ENCODE results near the gene GPR149. TPM values are rescaled to one million over a fixed set of nuclear protein-coding genes. Genes with fewer than 3 reads are reported as not detected.
"Not testable (repeated sequence)": the region's sequence is repeated elsewhere in the genome, so short reads cannot be mapped to it uniquely, and the experiment has no call there.

The GPR149 gene, protein sequence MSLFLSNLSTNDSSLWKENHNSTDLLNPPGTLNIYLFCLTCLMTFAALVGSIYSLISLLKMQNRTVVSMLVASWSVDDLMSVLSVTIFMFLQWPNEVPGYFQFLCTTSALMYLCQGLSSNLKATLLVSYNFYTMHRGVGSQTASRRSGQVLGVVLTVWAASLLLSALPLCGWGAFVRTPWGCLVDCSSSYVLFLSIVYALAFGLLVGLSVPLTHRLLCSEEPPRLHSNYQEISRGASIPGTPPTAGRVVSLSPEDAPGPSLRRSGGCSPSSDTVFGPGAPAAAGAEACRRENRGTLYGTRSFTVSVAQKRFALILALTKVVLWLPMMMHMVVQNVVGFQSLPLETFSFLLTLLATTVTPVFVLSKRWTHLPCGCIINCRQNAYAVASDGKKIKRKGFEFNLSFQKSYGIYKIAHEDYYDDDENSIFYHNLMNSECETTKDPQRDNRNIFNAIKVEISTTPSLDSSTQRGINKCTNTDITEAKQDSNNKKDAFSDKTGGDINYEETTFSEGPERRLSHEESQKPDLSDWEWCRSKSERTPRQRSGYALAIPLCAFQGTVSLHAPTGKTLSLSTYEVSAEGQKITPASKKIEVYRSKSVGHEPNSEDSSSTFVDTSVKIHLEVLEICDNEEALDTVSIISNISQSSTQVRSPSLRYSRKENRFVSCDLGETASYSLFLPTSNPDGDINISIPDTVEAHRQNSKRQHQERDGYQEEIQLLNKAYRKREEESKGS
- not detected for polyA plus RNA-seq (2013, experiment 1 of 2; ENCODE audit: insufficient read length)
- polyA plus RNA-seq (2013, experiment 2 of 2; ENCODE audit: insufficient read length): not detected

DNA sequence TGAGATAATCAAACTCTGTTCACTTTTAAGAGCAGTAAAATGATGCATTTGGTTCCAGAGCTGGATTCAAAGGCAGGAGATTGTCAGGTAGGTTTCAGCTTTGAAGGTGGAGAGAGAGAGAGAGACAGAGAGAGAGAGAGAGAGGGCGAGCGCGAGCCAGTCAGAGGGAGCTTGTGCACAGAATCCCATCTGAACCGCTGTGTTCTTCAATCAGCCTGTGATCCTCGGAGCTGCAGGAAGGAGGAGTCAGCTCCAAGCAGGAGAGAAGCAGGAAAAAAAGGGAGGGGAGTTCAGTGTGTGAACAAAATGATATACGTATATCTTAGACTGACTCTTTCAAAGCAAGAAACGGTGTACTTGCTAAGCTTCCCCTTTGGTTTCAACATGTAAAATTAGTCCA lies at the start of gene GPR149:
Gene GPR149, minus strand, starts transcription at position 177 of the 400 bp plus-strand sequence. CDS start 575 bp downstream, outside the sequence.
- DNase-seq: no peak

DNA sequence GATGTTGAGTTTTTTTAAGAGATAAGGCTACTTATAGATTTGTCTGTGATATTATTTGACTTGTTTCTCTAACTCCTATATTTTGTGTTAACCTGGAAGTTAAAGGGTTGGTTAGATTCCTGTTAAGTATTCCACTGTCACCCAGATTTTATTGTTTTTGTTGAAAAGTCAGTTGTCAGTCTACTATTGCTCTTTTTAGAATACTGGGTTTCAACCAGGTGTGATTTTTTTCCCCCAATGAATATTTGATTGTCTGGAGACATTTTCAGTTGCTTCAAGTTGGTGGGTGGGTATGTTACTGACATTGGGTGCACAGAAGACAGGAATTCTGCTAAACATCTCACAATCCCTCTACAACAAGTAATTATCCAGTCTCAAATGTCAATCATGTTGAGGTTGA lies 43.8 kb upstream of the GPR149 start:
- DNase-seq: no peak

DNA sequence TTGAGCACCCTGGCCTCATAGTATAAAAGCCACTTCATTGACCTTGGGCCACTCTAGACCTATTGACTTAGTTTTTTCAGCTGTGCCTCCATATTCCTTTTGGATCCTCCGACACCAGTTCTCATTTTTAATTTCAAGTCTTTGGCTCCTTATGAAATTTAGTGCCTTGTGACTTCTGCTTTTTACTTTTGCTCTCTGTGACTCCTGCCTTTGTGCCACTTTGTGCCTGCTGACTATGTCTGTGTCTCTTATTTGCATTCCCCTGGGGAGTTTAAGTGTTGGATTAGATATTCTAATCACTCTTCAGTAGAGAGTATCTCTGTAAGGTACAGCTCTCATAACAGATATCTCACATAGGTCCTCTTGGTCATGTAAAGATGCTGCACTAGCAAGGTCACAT lies 39.6 kb upstream of the GPR149 start:
- DNase-seq: no peak

DNA sequence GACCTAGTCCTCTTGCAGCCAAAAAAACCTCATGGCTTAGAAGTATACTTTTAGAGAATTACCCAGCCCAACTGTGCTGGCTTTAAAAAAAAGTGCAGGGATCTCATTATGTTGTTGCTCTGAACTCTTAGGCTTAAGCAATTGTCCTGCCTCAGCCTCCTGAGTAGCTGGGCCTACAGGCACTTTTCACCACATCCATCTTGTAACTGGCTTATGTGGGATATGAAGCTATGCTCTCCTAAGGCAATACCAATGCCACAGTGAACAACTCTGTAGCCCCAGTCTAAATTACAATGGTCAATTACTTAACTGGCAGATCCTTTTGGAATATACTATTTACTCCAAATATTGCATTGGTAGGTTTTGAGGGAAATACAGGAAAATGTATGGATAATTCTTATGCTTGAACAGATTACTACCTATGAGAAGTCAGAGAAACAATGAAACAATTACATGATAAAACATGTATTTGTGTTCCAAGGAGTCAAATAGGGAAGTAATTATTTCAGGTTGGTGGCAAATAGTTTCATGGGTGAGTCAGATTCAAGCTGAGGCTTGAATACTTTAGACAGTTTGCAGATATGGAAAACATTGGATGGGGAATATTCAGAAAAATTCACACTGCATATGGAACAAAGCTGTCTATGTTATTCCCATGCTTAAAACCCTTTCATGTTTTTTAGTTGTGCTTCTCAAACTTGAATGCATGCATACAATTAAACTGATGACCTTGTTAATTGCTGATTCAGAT lies 34.6 kb upstream of the GPR149 start:
- no peak for DNase-seq

DNA sequence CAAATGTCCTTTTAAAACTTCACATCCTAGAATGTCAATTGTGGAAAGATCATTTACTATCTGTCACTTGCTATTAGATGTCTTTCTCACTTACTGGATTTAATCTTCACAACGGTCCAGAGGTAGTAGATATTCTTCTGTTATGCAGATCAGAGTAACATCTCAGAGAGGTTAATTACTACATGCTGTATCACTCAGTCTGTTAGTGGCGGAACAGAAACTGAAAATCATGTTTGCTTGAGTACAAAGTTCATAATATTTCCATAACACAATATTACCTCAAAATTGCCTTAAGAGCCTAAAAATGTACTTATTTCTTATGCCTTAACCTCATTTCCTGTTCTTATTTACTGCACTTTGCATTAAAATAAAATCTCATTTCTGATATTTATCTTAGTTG lies 28.6 kb upstream of the GPR149 start:
- no peak for DNase-seq

DNA sequence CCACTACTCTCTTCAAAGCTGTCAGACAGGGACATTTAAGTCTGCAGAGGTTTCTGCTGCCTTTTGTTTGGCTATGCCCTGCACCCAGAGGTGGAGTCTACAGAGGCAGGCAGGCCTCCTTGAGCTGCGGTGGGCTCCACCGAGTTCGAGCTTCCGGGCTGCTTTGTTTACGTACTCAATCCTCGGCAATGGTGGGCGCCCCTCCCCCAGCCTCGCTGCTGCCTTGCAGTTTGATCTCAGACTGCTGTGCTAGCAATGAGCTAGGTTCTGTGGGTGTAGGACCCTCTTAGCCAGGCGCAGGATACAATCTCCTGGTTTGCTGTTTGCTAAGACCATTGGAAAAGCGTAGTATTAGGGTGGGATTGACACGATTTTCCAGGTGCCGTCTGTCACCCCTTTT lies 9.1 kb upstream of the GPR149 start:
- not testable (repeated sequence) for DNase-seq

DNA sequence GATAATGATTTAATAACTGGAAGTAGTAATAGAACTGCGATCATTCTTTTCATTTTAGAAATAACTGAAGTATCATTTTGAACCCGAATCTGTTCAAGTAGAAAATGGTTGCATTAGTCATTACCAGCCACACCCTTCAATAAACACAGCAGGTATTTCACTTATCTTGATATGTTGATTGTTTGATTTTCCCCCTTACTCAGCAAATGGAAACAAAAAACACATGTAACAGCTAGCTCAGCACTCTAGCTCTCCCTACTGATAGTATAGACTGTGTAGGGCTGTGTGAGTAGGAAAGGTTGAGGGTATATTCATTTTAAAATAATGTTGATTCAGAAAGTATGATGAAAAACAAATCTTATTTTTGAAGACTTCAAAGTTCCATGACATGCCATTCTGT lies 1.1 kb upstream of the GPR149 start:
- no peak for DNase-seq

DNA sequence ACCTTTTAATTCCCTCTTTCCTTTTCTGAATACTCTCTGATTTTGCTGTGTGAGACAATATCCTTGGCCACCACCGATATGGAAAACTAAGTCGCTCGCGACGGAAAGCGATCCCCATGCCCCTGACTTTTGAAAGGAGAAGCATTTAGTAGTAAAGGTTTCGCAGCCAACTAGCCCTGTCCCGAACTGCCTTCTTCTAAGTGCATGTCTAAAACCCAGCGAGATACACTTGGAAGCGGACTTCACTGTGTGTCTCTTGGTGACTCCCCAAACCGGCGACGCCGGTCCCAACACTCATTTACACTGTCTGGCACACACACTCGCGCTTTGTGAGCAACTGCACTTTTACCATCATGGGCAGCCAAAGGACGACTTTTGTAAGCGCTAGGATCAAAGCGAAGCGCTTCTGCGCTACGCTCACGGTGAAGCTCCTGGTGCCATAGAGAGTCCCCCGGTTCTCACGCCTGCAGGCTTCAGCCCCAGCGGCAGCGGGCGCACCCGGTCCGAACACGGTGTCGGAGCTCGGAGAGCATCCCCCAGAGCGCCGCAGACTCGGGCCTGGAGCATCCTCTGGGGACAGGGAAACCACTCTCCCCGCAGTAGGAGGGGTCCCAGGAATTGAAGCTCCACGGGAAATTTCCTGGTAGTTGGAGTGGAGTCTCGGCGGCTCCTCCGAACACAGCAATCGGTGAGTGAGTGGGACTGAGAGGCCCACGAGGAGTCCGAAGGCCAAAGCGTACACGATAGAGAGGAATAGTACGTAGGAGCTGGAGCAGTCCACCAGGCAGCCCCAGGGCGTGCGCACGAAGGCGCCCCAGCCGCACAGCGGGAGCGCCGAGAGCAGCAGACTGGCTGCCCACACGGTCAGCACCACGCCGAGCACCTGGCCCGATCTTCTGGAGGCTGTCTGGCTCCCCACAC lies 1.4 kb downstream of the GPR149 start:
- peak; percentile 7 for DNase-seq

DNA sequence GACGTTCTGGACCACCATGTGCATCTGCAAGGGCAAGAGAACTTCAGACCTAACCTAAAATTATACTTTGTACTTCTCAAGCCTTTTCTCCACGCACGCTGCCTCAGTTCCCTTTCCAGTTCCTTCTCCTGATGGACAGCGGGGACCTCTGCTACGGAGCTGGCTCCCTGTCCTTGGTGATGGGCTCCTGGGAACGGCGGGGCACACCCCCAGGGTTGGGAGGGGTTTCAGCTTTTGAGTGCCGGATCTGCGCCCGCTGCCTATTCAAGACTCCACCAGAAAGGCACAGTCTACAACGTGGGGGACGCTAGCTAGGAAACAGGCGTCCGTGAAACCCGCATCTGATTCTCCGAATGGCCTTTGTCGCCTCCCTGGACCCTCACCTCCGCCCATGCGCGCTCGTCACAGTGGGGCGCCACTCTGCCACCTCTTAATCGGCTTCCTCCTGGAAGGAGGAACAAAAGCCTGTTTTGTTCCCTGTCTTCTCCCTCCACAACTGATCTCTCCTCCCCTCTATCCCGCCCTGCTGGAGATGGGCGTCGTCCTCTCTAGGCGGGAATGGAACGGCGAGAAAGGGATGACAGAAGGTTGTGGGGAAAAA lies 2.2 kb downstream of the GPR149 start:
- DNase-seq: no peak

DNA sequence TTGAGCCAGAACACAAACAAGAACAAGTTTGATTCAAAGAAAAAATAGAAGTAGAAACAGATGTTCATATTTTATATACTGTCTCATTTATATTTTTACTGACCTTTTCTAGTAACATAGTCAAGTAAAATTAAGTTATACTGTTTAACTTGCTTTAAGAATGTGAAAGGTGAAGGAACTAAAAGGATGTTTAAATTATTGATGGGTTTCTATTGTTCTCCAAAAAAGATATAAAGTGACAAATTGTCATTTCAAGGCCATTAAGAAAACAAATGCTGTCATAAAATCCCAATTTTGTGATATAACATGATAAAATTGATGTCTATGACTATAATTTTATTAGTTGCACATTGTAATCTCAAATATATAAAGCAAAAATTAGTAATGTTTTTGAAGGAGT lies 7.3 kb downstream of the GPR149 start:
- no peak for DNase-seq

DNA sequence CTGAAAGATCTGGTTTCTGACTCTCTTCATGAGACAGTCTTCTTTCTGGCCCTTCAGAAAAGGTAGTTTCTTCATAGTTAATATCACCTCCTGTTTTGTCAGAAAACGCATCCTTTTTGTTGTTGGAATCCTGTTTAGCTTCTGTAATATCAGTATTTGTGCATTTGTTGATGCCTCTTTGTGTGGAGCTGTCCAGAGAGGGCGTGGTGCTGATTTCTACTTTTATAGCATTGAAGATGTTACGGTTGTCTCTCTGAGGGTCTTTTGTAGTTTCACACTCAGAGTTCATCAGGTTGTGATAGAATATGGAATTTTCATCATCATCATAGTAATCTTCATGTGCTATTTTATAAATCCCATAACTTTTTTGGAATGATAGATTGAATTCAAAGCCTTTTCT lies 8.9 kb downstream of the GPR149 start:
- DNase-seq: peak; percentile 21

DNA sequence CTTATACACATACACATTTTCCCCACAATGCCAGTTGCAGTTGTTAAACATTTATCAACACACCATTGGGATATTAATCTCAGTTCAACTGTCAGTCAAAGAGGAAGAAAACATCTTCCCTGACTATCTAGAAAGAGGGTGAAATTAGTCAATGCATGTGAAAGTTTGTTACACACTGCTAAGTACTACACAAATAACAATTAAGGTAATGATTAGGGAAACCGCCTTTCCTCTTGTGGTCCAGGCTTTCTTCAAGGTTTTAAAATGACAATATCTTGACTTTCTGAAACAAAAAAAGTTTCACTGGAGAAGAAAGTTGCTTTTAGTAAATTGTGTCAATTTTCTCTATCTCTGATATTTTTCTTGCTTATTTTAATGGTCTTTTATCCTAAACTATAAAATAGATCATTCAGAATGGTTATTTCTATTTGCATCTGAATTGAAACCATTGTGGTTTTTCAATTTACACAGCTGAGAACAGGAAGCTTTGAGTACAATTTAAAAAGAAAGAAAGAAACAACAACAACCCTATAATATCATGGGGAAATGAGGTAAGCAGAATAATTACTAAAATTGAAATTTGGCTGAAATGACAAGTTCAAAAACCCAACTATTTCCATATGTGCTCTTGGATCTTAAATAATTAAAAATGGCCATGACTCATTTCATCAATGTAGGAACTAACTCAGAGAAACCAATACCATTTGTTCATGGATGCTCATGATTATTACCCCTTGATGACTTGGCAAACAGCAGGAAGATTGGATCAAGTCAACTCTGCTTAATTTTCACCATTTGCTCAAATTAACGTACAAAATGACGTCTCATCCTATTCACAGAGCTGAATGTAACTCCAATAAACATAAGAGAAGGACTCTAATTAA lies 31.7 kb downstream of the GPR149 start:
- no peak for DNase-seq

DNA sequence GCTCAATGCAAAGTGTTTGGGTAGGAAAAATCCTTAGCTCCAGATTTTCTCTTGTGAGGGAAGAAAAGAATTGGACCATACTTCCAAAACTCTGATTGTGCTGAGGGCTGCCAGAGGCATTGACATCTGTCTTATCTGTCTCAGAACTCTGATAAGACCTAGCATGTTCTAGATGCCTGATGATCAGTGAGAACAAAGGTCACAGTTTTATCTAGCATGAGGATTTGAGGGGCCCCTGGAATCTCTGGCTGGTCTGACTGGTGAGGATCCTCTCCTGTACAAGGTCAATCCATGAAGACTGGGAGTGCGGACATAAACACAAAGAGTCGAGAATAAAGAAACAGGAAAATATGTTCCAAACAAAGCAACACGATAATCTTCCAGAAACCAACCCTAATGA lies 40.1 kb downstream of the GPR149 start:
- no peak for DNase-seq

DNA sequence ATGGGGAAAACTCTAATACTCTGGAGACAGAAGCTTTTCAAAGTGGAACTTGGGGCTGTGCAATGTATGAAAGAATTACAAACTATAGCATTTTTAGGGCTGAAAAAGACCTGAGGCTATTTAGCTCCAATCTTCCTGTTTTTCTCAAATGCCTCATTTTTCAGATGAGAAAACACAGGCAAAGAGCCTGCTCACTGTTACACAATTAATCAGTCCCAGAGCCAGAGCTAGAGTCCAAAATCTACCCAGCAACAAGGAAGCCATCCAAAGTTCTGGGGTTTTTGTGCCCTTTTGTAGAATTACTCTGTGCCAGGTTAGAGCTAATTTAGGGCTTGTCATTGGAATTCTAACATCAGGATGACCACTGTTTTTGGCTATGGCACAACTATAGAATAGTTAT lies 45.5 kb downstream of the GPR149 start:
- no peak for DNase-seq

DNA sequence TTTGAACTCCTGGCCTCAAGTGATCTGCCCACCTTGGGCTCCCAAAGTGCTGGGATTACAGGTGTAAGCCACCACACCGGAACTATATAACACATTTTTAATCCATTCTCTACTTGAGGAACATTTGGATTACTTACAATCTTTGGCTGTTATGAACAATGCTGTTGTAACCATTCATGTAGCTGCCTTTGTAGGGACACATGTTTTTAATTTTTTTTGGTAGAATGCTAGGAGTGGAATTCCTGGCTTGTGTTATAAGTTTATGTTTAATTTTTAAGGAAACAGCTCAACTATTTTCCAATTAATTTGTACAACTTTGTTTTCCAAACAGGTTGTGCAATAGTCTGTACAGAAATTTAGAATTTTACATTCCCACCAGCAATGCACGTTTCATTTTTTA lies 51.7 kb downstream of the GPR149 start:
- DNase-seq: no peak

DNA sequence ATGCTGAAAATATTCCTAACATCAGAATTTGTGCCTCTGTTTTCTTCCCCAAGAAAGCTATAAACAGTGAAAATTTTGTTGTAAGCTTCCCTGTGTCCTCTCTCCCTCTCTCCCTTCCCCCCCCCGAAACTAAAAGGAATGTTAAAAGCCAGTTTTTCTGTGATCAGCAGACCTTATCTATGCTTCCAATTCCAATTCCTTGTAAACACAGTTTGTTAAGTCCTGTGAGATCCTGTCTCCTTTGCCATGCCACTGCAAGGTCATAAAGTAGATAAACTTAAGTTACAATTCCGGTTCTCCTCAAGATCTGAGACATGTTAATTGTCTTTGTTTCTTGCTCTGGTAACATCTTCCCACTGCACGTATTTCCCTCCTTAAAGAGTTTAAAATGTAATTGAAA lies 62.8 kb downstream of the GPR149 start:
- no peak for DNase-seq

DNA sequence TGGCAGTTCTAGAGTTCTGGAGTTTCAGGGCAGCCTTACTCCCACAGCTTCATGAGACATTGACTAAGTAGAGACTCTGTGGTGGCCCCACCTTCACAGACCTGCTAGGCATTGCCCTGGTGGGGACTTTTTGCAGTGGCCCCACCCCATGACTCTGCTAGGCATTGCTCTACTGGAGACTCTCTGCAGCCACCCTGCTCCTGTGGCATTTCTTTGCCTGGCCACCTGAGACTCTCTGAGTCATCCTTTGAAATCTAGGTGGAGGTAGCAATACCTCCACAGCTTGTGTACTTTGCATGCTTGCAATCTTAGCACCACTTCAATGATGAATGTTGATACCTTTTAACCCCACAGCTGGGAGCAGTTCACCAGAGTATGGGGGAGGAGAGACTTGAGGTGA lies 65.1 kb downstream of the GPR149 start:
- DNase-seq: no peak

DNA sequence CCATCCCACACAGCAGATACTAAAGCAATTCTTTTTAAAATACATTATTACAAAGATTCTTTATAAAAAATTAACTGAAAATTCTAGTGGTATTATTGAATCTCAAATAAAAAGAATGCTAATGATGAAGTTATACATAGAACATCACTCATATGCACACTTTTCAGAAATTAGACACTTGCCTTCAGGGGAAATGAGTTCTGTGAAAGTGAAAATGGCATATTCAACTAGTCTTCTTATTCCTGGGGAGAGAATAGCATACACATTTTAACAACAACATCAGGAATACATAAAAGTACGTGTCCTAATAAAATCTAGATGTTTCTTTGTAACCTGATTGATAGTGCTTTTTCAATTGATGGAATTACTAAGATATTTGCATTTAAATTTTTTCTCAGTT lies 68.9 kb downstream of the GPR149 start:
- DNase-seq: no peak

DNA sequence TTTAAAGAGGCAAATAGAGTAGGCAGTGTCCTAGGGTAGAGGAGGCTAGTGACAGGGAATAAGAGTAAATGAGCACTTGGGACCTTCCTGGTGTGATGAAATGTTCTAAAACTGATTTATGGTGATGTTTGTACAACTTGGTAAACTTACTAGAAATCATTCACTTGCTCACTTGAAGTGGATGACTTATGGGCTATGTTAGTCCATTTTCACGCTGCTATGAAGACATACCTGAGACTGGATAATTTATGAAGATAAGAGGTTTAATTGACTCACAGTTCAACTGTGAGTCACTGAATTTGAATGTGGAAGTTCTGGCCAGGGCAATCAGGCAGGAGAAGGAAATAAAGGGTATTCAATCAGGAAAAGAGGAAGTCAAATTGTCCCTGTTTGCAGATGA lies 74.0 kb downstream of the GPR149 start:
- no peak for DNase-seq

DNA sequence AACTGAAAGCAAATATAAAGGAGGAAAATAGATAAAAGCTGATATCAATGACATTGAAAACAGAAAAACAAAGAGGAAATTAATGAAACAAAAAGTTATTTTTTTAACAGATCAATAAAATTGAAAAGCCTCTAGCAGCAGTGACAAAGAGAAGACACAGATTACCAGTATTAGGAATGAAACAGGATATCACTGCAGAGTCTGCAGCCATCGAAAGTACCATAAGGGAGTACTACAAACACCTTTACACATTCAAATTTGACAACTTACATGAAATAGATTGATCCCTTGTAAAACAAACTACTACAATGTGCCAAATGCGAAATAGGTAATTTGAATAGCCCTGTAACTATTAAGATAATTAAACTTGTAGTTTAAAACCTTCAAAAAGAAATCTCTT lies 80.8 kb downstream of the GPR149 start:
- no peak for DNase-seq

Data from fibroblast of skin of back (primary cell).